Hepatocyte (in vitro differentiated cells): ENCODE data around the gene SLC35B3.

ENCODE experiments used
- EZH2 ChIP-seq: fragments of 200-600 bp; sonication (generic); IDR thresholded peaks from 2 replicates; pipeline ENCODE4 v1.6.1; 2016; ENCODE audit warnings: antibody characterized with exemption, mild to moderate bottlenecking, borderline replicate concordance
- EZH2phosphoT487 ChIP-seq: fragments of 200-600 bp; sonication (generic); IDR thresholded peaks from one replicate; pipeline ENCODE4 v1.6.1; 2018; ENCODE audit warnings: antibody characterized with exemption, mild to moderate bottlenecking, low read depth, moderate library complexity; ENCODE audit not compliant: unreplicated experiment, severe bottlenecking
- TF ChIP-seq, protein P1 (sequence below): fragments of 200-600 bp; sonication (generic); IDR thresholded peaks from 2 replicates; pipeline ENCODE4 v1.5.1; 2016; ENCODE audit warnings: antibody characterized with exemption, mild to moderate bottlenecking; ENCODE audit not compliant: poor library complexity

GRCh38 chr6:8481727-8482126 is 46.4 kb upstream of the SLC35B3 start:
- TF ChIP-seq, protein P1, sequence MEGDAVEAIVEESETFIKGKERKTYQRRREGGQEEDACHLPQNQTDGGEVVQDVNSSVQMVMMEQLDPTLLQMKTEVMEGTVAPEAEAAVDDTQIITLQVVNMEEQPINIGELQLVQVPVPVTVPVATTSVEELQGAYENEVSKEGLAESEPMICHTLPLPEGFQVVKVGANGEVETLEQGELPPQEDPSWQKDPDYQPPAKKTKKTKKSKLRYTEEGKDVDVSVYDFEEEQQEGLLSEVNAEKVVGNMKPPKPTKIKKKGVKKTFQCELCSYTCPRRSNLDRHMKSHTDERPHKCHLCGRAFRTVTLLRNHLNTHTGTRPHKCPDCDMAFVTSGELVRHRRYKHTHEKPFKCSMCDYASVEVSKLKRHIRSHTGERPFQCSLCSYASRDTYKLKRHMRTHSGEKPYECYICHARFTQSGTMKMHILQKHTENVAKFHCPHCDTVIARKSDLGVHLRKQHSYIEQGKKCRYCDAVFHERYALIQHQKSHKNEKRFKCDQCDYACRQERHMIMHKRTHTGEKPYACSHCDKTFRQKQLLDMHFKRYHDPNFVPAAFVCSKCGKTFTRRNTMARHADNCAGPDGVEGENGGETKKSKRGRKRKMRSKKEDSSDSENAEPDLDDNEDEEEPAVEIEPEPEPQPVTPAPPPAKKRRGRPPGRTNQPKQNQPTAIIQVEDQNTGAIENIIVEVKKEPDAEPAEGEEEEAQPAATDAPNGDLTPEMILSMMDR: no peak
- TF ChIP-seq EZH2phosphoT487 (no peak), EZH2 (no peak)
